Left lung (tissue), 10 donors: ENCODE measurements around the gene STAT5B. TPM values are rescaled to one million over a fixed set of nuclear protein-coding genes. Genes with fewer than 3 reads are reported as not detected.
A peak's percentile ranks its signal among the peaks of the same experiment; 100 is the strongest.

Experiments used
- ATAC-seq: fragments of 200-7000 bp; cut with Tn5 transposase; one replicate; pipeline ENCODE4 v1.9.1; 2020; ENCODE audit warnings: moderate library complexity
- DNase-seq, 4 donors: peaks; one replicate each; pipeline ENCODE4 v3.0.0-alpha.2; 2013 to 2020
- H3K27ac ChIP-seq, 2 donors: fragments of 200-600 bp; sonication (generic) in 1 of 2; one replicate each; pipeline versions ENCODE4 v1.5.0 to v1.8.0; 2020 to 2021
- H3K27me3 ChIP-seq, 2 donors: fragments of 200-600 bp; sonication (generic) in 1 of 2; one replicate each; pipeline versions ENCODE4 v1.5.0 to v1.8.0; 2020 to 2021
- H3K36me3 ChIP-seq, 2 donors: fragments of 200-600 bp; sonication (generic) in 1 of 2; one replicate each; pipeline versions ENCODE4 v1.5.0 to v1.8.0; 2020 to 2021
- H3K4me1 ChIP-seq, 2 donors: fragments of 200-600 bp; one replicate each; pipeline ENCODE4 v1.8.0; 2021
- H3K4me3 ChIP-seq, 2 donors: fragments of 200-600 bp; sonication (generic) in 1 of 2; one replicate each; pipeline versions ENCODE4 v1.5.0 to v1.8.0; 2020 to 2021; ENCODE audit warnings: mild to moderate bottlenecking in 1 of 2
- H3K9me3 ChIP-seq, 2 donors: fragments of 200-600 bp; sonication (generic) in 1 of 2; one replicate each; pipeline versions ENCODE4 v1.5.0 to v1.8.0; 2020 to 2021
- CTCF ChIP-seq, 2 donors: fragments of 200-600 bp; sonication (generic) in 1 of 2; IDR thresholded peaks; one replicate each; pipeline versions ENCODE4 v1.5.0 to v1.8.0; 2021; ENCODE audit warnings: antibody characterized with exemption in 2 of 2
- intact Hi-C, 2 donors: fragments of 100-400 bp; cut with DNase I; formaldehyde crosslinking; loops; one replicate each; pipeline versions ENCODE4 v1.11.2 to v1.14.2; 2022
- polyA plus RNA-seq, 6 donors: library from polyadenylated mRNA; unstranded; fragments of 120-200 nt; gene quantifications; one replicate each; pipeline ENCODE4 v1.2.1, GENCODE V29; 2013; ENCODE audit not compliant: insufficient read length in 6 of 6
- total RNA-seq, 2 donors: library from RNA; stranded (reverse); fragmentation: NEBNext Ultra II Directional; extraction: Animal tissue kit (Norgen Biotek cat#: 25700); gene quantifications; one replicate each; pipeline ENCODE4 v1.2.1, GENCODE V29; 2021
- donor health status: DM: no; HTN: yes; CAD: no.
- donor health status: DM: no; HTN: no; CAD: no.

Gene STAT5B
- total and polyA plus RNA-seq, 8 donors = 41.5 to 70.9 (median 57.4) TPM

- no peaks in the 10 kb centered on the region for H3K36me3 ChIP-seq
- H3K27ac ChIP-seq = no peak overlapping the region
- no peaks in the 10 kb centered on the region for H3K9me3 ChIP-seq
- DNase-seq (no peak), ATAC-seq (no peak)
- no peaks in the 10 kb centered on the region for H3K27me3 ChIP-seq
- H3K4me3 ChIP-seq = no peak overlapping the region
- TF ChIP-seq CTCF (IDR thresholded peaks at IDR 0.05) = no peak
- intact Hi-C loops = no loop called here
- H3K4me1 ChIP-seq = peaks cover 5 to 28% of the 10 kb centered on the region in 2 donors
Observed at GRCh38 chr17:42281571-42282096, 5.4 kb upstream of the STAT5B start.

DNA sequence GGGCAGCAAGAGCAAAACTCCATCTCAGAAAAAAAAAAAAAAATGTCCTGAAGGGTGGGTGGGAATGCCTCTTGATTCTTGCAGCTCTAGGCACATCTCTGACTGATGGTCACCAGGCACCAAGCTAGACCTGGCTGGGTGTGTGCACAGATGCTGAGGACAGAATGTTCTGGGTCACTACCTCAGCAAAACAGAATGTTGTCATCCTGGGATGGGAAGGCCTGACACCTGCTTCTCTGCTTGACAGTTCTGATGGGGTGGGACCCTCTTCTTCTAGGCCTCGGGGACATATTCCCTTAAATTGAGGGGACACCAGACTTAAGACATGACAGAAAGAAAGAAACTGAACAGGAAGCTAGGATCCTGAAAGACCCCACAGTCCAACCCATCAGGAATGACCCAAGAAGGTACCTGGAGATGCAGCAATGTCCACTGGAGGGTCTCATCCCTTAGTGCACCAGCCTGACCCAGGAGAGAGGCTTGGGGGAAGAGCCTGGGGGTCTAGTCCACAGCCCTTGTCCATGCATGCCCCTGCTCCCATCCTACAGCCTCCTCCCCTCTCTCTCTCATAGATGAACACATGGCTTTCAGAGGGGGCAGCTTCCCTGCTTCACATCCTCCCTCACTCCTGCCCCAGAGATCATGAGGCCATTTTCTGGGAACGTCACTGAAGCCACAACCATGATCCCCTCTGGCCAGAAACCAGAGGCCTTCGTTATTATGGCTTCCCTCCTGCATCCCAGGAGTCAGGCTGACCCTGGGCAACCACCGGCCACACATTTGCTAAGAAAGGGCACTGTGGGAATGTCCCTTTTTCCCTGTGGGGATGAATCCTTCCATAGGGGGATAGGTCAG lies 3.8 kb upstream of the STAT5B start:
- peaks cover 0 to 26% of the 10 kb centered on the region in 2 donors for H3K4me1 ChIP-seq
- intact Hi-C loops = no loop called here
- no peak overlapping the region for H3K4me3 ChIP-seq
- no peak for ATAC-seq
- H3K27ac ChIP-seq = no peak overlapping the region
- no peaks in the 10 kb centered on the region for H3K36me3 ChIP-seq
- no peaks in the 10 kb centered on the region for H3K9me3 ChIP-seq
- no peaks in the 10 kb centered on the region for H3K27me3 ChIP-seq
- TF ChIP-seq CTCF (IDR thresholded peaks at IDR 0.05) = no peak
- no peak for DNase-seq

DNA sequence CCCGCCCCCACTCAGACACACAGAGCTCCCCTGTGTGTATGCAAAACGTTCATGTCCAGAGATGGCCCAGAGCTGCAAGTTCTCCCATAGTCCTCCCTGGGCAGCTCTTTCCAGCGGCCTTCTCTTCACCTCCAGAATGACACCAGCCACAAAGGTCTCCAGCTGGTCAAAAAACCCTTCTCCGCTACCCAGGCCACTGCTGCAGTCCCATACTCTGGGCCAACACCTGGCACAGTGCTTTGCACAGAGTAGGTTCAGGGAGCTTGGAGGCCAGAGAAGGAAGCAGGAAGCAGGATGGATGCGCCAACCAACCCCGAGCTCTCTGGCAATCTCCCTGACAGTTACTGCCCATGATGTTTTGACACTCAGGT lies 1.1 kb upstream of the STAT5B start:
- TF ChIP-seq CTCF (IDR thresholded peaks at IDR 0.05) = no peak
- Histone ChIP-seq H3K4me1 (peaks cover 3 to 41% of the 10 kb centered on the region in 2 donors), H3K36me3 (no peaks in the 10 kb centered on the region), H3K27ac (peak overlapping the region in 1 of 2 donors; percentile 93), H3K9me3 (no peaks in the 10 kb centered on the region), H3K4me3 (peak overlapping the region; percentile 82 to 84), H3K27me3 (no peaks in the 10 kb centered on the region)
- no peak for DNase-seq
- intact Hi-C loops = no loop called here
- ATAC-seq = no peak

GRCh38 chr17:42276609-42277341 lies 584 bp upstream of the STAT5B start:
- H3K27me3 ChIP-seq = no peaks in the 10 kb centered on the region
- H3K36me3 ChIP-seq = no peaks in the 10 kb centered on the region
- intact Hi-C loops = no loop called here
- H3K4me1 ChIP-seq = peaks cover 3 to 47% of the 10 kb centered on the region in 2 donors
- DNase-seq (peak; percentile 47 to 91 (median 76)), ATAC-seq (peak; percentile 63)
- H3K4me3 ChIP-seq = peak overlapping the region; percentile 82 to 84
- no peaks in the 10 kb centered on the region for H3K9me3 ChIP-seq
- peak overlapping the region; percentile 85 to 93 for H3K27ac ChIP-seq
- TF ChIP-seq CTCF (IDR thresholded peaks at IDR 0.05) = no peak
